ENCODE results near the gene DEFB131A.
"Not testable (repeated sequence)": the region's sequence is repeated elsewhere in the genome, so short reads cannot be mapped to it uniquely, and the experiment has no call there.

DNA sequence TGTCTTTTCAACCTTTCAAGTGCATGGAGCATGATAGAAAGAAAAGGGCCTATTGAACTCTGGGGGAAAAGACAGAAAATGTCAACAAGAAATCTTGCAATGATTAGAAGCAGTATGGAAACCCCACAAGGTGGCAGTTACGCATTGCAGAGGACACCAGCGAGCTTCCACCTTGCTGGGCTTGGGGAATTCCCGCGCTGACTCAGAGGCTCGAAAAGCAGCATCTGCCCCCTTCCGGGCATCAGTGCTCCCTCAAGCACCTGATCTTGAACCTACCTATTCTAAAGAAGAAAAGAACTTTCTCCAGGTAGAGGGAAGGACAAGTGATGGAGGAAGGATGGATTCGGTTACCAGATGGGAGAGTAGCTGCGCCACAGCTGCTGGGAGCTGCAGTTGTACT lies 35.3 kb downstream of the DEFB131A start:
- not testable (repeated sequence) for TF ChIP-seq CTCF (IDR thresholded peaks at IDR 0.05; ENCODE audit: poor library complexity); EZH2 (IDR thresholded peaks at IDR 0.05; ENCODE audit: borderline replicate concordance); EZH2phosphoT487 (IDR thresholded peaks at IDR 0.05; ENCODE audit: low read depth, severe bottlenecking, unreplicated experiment)
